NB4 (cell line): ENCODE measurements around the gene ANO1.

Experiments
- CTCF ChIP-seq: IDR thresholded peaks from one replicate; pipeline ENCODE4 v1.5.1; 2012; ENCODE audit warnings: low read depth, low read length
- MAX ChIP-seq: IDR thresholded peaks from 2 replicates; pipeline ENCODE4 v1.6.1; 2011; ENCODE audit warnings: low read depth, low read length
- POLR2A ChIP-seq: IDR thresholded peaks from 2 replicates; pipeline ENCODE4 v1.6.1; 2011; ENCODE audit warnings: mild to moderate bottlenecking; ENCODE audit not compliant: insufficient read length; ENCODE audit errors: extremely low read depth

GRCh38 chr11:70133771-70134335 is 55.7 kb downstream of the ANO1 start:
- TF ChIP-seq CTCF (no peak), MAX (no peak), POLR2A (no peak)
